GM18507 (cell line): ENCODE measurements around the gene SMS.
"Not testable (repeated sequence)": the region's sequence is repeated elsewhere in the genome, so short reads cannot be mapped to it uniquely, and the experiment has no call there.

Source experiments
- DNase-seq: peaks from one replicate; pipeline ENCODE4 v3.0.0; 2011; ENCODE audit warnings: low read depth; ENCODE audit not compliant: insufficient read length; ENCODE audit errors: extremely low spot score
- FAIRE-seq: peaks from 2 replicates; lab custom pipeline; 2011; peaks lifted over from hg19 to GRCh38; lab: Jason Lieb, UNC

The SMS gene

GRCh38 chrX:21948897-21949578 is 8.5 kb downstream of the SMS start:
- DNase-seq (no peak), FAIRE-seq (no peak)

GRCh38 chrX:21949689-21950088 is 9.2 kb downstream of the SMS start:
- DNase-seq (no peak), FAIRE-seq (no peak)

GRCh38 chrX:21950557-21950956 is 10.0 kb downstream of the SMS start:
- FAIRE-seq, DNase-seq: not testable (repeated sequence)

GRCh38 chrX:21952624-21953023 is 12.1 kb downstream of the SMS start:
- no peak for FAIRE-seq
- DNase-seq: no peak

- FAIRE-seq, DNase-seq: not testable (repeated sequence)
These were observed 12.8 kb downstream of the SMS start for GRCh38 chrX:21953195-21953830.

GRCh38 chrX:21955403-21956189 is 15.1 kb downstream of the SMS start:
- DNase-seq: no peak
- no peak for FAIRE-seq

GRCh38 chrX:21956783-21957182 is 16.3 kb downstream of the SMS start:
- no peak for FAIRE-seq
- DNase-seq: no peak

- no peak for DNase-seq
- no peak for FAIRE-seq
These were observed 17.7 kb downstream of the SMS start for GRCh38 chrX:21958187-21958586.

- DNase-seq: no peak
These were observed 18.4 kb downstream of the SMS start for GRCh38 chrX:21958916-21959315.

GRCh38 chrX:21959362-21960051 is 19.0 kb downstream of the SMS start:
- DNase-seq (no peak), FAIRE-seq (no peak)

More at GRCh38 chrX:21958916-21959315, 18.4 kb downstream of the SMS start:
- FAIRE-seq: no peak

GRCh38 chrX:21960569-21961541 is 20.3 kb downstream of the SMS start:
- no peak for DNase-seq
- FAIRE-seq: no peak

GRCh38 chrX:21962361-21962760 is 21.9 kb downstream of the SMS start:
- DNase-seq (no peak), FAIRE-seq (no peak)

- DNase-seq (no peak), FAIRE-seq (no peak)
These were observed 22.8 kb downstream of the SMS start for GRCh38 chrX:21963269-21963668.

- DNase-seq (no peak), FAIRE-seq (no peak)
These were observed 23.4 kb downstream of the SMS start for GRCh38 chrX:21963731-21964405.

- FAIRE-seq (no peak), DNase-seq (no peak)
These were observed 26.4 kb downstream of the SMS start for GRCh38 chrX:21966866-21967265.

- FAIRE-seq: no peak
- no peak for DNase-seq
These were observed 27.8 kb downstream of the SMS start for GRCh38 chrX:21968333-21968732.

GRCh38 chrX:21970326-21970725 is 29.8 kb downstream of the SMS start:
- no peak for FAIRE-seq
- no peak for DNase-seq

- no peak for FAIRE-seq
- DNase-seq: no peak
These were observed 31.5 kb downstream of the SMS start for GRCh38 chrX:21972046-21972445.
